Measurements from ENCODE around the gene TMEM108. TPM values are rescaled to one million over a fixed set of nuclear protein-coding genes. Genes with fewer than 3 reads are reported as not detected.

The TMEM108 gene
- total and polyA plus RNA-seq, 12 donors: 0.40 to 4.0 (median 1.5) TPM

- Histone ChIP-seq H3K4me1 (no peaks in the 10 kb centered on the region), H3K9me3 (peaks cover 0 to 2% (median 0%) of the 10 kb centered on the region in 11 donors), H3K27me3 (no peaks in the 10 kb centered on the region), H3K36me3 (no peaks in the 10 kb centered on the region), H3K4me3 (no peak overlapping the region), H3K27ac (no peak overlapping the region)
- ATAC-seq (no peak), DNase-seq (no peak)
- intact Hi-C loops (cut with DNase I): no loop called here
- TF ChIP-seq, protein P1, sequence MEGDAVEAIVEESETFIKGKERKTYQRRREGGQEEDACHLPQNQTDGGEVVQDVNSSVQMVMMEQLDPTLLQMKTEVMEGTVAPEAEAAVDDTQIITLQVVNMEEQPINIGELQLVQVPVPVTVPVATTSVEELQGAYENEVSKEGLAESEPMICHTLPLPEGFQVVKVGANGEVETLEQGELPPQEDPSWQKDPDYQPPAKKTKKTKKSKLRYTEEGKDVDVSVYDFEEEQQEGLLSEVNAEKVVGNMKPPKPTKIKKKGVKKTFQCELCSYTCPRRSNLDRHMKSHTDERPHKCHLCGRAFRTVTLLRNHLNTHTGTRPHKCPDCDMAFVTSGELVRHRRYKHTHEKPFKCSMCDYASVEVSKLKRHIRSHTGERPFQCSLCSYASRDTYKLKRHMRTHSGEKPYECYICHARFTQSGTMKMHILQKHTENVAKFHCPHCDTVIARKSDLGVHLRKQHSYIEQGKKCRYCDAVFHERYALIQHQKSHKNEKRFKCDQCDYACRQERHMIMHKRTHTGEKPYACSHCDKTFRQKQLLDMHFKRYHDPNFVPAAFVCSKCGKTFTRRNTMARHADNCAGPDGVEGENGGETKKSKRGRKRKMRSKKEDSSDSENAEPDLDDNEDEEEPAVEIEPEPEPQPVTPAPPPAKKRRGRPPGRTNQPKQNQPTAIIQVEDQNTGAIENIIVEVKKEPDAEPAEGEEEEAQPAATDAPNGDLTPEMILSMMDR (IDR thresholded peaks at IDR 0.05): no peak
Measured at GRCh38 chr3:133330522-133330921, 292.3 kb downstream of the TMEM108 start.

- DNase-seq: no peak
- H3K4me3 ChIP-seq: no peak overlapping the region
- no peaks in the 10 kb centered on the region for H3K4me1 ChIP-seq
- no peaks in the 10 kb centered on the region for H3K36me3 ChIP-seq
- H3K27me3 ChIP-seq: peaks cover 0 to 6% (median 0%) of the 10 kb centered on the region in 7 donors
- intact Hi-C loops (cut with DNase I): no loop called here
- 83 to 84% methylated on average over 4 of the region's 4 CpGs for WGBS, 2 donors
- no peak for ATAC-seq
- H3K27ac ChIP-seq: no peak overlapping the region
- peaks cover 0 to 16% (median 0%) of the 10 kb centered on the region in 11 donors for H3K9me3 ChIP-seq
- TF ChIP-seq, protein P1 (IDR thresholded peaks at IDR 0.05): no peak
Measured at GRCh38 chr3:133354721-133355120, 316.5 kb downstream of the TMEM108 start.

- intact Hi-C loops (cut with DNase I): no loop called here
- WGBS, 2 donors: 90% methylated on average over 2 of the region's 2 CpGs
Measured at GRCh38 chr3:133360476-133360875, 322.3 kb downstream of the TMEM108 start.

DNA sequence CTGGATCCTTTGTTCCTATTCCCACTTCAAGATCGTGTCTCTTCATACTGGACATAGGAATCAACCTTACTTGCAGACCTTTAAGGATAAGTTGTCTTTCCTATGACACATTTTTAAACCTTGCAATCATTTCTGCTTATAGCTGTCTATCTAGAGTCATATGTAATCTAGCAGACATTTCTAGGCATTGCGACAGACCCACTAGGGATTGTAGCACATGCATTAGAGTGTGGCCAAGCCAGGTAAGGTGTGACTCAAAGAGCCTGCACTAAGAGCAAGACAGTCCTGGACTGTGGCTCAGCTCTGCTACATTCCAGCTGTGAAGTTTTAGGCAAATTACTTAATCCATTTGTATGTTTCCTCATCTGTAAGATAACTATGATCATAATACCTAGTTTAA, 322.8 kb downstream of the TMEM108 start:
- ATAC-seq (no peak), DNase-seq (no peak)
- WGBS, 2 donors: 91 to 96% methylated on average over 2 of the region's 2 CpGs
- no peak overlapping the region for H3K27ac ChIP-seq
- peaks cover 0 to 13% (median 0%) of the 10 kb centered on the region in 11 donors for H3K9me3 ChIP-seq
- intact Hi-C loops (cut with DNase I): no loop called here
- peaks cover 0 to 6% (median 0%) of the 10 kb centered on the region in 7 donors for H3K27me3 ChIP-seq
- TF ChIP-seq, protein P1 (IDR thresholded peaks at IDR 0.05): no peak
- no peaks in the 10 kb centered on the region for H3K4me1 ChIP-seq
- H3K36me3 ChIP-seq: no peaks in the 10 kb centered on the region
- no peak overlapping the region for H3K4me3 ChIP-seq

More at GRCh38 chr3:133360476-133360875, 322.3 kb downstream of the TMEM108 start:
- no peak for ATAC-seq
- Histone ChIP-seq H3K27ac (no peak overlapping the region), H3K9me3 (peaks cover 0 to 16% (median 0%) of the 10 kb centered on the region in 11 donors), H3K4me3 (no peak overlapping the region), H3K4me1 (no peaks in the 10 kb centered on the region), H3K27me3 (peaks cover 0 to 6% (median 0%) of the 10 kb centered on the region in 7 donors), H3K36me3 (no peaks in the 10 kb centered on the region)
- DNase-seq: no peak
- TF ChIP-seq, protein P1 (IDR thresholded peaks at IDR 0.05): no peak
